K562 (cell line): ENCODE results near the gene GYS1. TPM values are rescaled to one million over a fixed set of nuclear protein-coding genes. Genes with fewer than 3 reads are reported as not detected.
A peak's percentile ranks its signal among the peaks of the same experiment; 100 is the strongest.

Experiments used
- BHLHE40 ChIP-seq: IDR thresholded peaks from 2 replicates; pipeline ENCODE4 v1.6.1; 2011; ENCODE audit warnings: low read length, improper control_type of control experiment
- CTBP1 ChIP-seq: fragments of 450-650 bp; IDR thresholded peaks from 2 replicates; pipeline ENCODE4 v1.6.1; 2016; ENCODE audit warnings: borderline replicate concordance
- ETV1 ChIP-seq: fragments of 450-650 bp; conservative IDR thresholded peaks from 2 replicates; pipeline ENCODE4 v1.6.1; 2016; ENCODE audit warnings: missing genetic modification characterization, control low read depth, low read depth, missing compliant biosample characterization
- JUND ChIP-seq, 2 experiments: IDR thresholded peaks; 2 replicates in 1 of 2; 3 replicates in 1 of 2; pipeline ENCODE4 v1.6.1; 2011; ENCODE audit warnings: borderline replicate concordance in 2 of 2, low read depth in 2 of 2, low read length in 2 of 2, improper control_type of control experiment in 1 of 2, missing biosample characterization in 1 of 2, missing genetic modification characterization in 1 of 2, missing genetic modification reagents in 1 of 2
- LCOR ChIP-seq: sonication (generic); formaldehyde crosslinking; IDR thresholded peaks from 2 replicates; pipeline ENCODE4 v1.8.0; 2022; ENCODE audit warnings: mild to moderate bottlenecking, missing genetic modification reagents
- MGA ChIP-seq: fragments of 450-650 bp; IDR thresholded peaks from 2 replicates; pipeline ENCODE4 v1.6.1; 2016; ENCODE audit warnings: mild to moderate bottlenecking, moderate library complexity
- MTA2 ChIP-seq: fragments of 450-650 bp; IDR thresholded peaks from 2 replicates; pipeline ENCODE4 v1.6.1; 2016; ENCODE audit warnings: low read depth
- NCOA4 ChIP-seq: fragments of 450-650 bp; IDR thresholded peaks from 2 replicates; pipeline ENCODE4 v1.6.1; 2018; ENCODE audit warnings: mild to moderate bottlenecking; ENCODE audit not compliant: partially characterized antibody
- RCOR1 ChIP-seq, 2 experiments: IDR thresholded peaks; 2 replicates each; pipeline ENCODE4 v1.6.1; 2012; ENCODE audit warnings: low read depth in 2 of 2, low read length in 2 of 2, borderline replicate concordance in 1 of 2, improper control_type of control experiment in 1 of 2
- TAL1 ChIP-seq: fragments of 450-650 bp; IDR thresholded peaks from 2 replicates; pipeline ENCODE4 v1.6.1; 2016; ENCODE audit warnings: mild to moderate bottlenecking
- TRIM24 ChIP-seq, 2 experiments: fragments of 450-650 bp; IDR thresholded peaks; 2 replicates each; pipeline ENCODE4 v1.6.1; 2016
- polyA plus RNA-seq, 8 experiments: library from polyadenylated mRNA; depleted of rRNA in 4 of 8; stranded (reverse) in 5 of 8; unstranded in 3 of 8; fragments of >200 nt; fragmentation: Nextera tagmentation in 2 of 8; fragmentation: Illumina TruSeq in 1 of 8; extraction: Ambion mirVana in 2 of 8; extraction: Trizol in 1 of 8; gene quantifications; 2 replicates each; pipeline versions ENCODE4 v1.2.1 to v1.2.3, GENCODE V29; 2011 to 2014; ENCODE audit warnings: inconsistent platforms in 1 of 8, missing spikeins in 1 of 8
- total RNA-seq, 7 experiments: library from RNA; depleted of rRNA in 6 of 7; stranded (reverse); fragments of >200 nt in 6 of 7; fragmentation: Illumina TruSeq in 2 of 7; extraction: Trizol in 2 of 7; gene quantifications; 2 replicates each; pipeline versions ENCODE4 v1.2.1 to v1.2.3, GENCODE V29; 2011 to 2021; ENCODE audit warnings: low replicate concordance in 1 of 7
- TF ChIP-seq, protein P1 (sequence below): fragments of 250-450 bp; sonication (Bioruptor Pico); IDR thresholded peaks from 2 replicates; pipeline ENCODE4 v1.8.0; 2022; ENCODE audit warnings: inconsistent platforms

GYS1 gene
- total and polyA plus RNA-seq, 9 of the 15 experiments (the other 6 are each of a cell fraction or from before 2014, with no cell fraction given) = 1.9 to 31.1 (median 15.2) TPM

GRCh38 chr19:48964205-48965039, 28.7 kb downstream of the GYS1 start (continued):
- TF ChIP-seq MGA (peak; percentile 39), LCOR (CRISPR knock-in tag) (0 out of 2 replicates have a peak, but pooled peaks have one; percentile 26), TAL1 (0 out of 2 replicates have a peak, but pooled peaks have one; percentile 24), BHLHE40 (no peak), JUND (IDR thresholded peaks at IDR 0.05; ENCODE audit: borderline replicate concordance, low read depth, low read length) (0 out of 2 replicates have a peak, but pooled peaks have one; percentile 2), JUND (tag; IDR thresholded peaks at IDR 0.05; ENCODE audit: borderline replicate concordance, low read depth, low read length) (no peak), NCOA4 (no peak), TRIM24 (IDR thresholded peaks at IDR 0.05) (no peak), ETV1 (0 out of 2 replicates have a peak, but pooled peaks have one; percentile 9), MTA2 (0 out of 2 replicates have a peak, but pooled peaks have one; percentile 16), CTBP1 (no peak), RCOR1 (IDR thresholded peaks at IDR 0.05; ENCODE audit: borderline replicate concordance in 1 of 2, low read depth in 2 of 2, low read length in 2 of 2) (peak in 1 of 2 experiments; percentile 59; a peak in 1 of 4 replicates)
- TF ChIP-seq, protein P1, sequence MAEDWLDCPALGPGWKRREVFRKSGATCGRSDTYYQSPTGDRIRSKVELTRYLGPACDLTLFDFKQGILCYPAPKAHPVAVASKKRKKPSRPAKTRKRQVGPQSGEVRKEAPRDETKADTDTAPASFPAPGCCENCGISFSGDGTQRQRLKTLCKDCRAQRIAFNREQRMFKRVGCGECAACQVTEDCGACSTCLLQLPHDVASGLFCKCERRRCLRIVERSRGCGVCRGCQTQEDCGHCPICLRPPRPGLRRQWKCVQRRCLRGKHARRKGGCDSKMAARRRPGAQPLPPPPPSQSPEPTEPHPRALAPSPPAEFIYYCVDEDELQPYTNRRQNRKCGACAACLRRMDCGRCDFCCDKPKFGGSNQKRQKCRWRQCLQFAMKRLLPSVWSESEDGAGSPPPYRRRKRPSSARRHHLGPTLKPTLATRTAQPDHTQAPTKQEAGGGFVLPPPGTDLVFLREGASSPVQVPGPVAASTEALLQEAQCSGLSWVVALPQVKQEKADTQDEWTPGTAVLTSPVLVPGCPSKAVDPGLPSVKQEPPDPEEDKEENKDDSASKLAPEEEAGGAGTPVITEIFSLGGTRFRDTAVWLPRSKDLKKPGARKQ (CRISPR knock-in tag) = no peak
